WERI-Rb-1 (cell line): ENCODE measurements around the gene POU2AF1.

Experiments
- DNase-seq: peaks from one replicate; pipeline ENCODE4 v3.0.0-alpha.2; 2020
- H3K27ac ChIP-seq: fragments of 250-450 bp; sonication (Bioruptor Pico); 2 replicates; pipeline ENCODE4 v1.5.1; 2020; ENCODE audit warnings: mild to moderate bottlenecking, moderate library complexity
- H3K27me3 ChIP-seq: fragments of 250-450 bp; sonication (Bioruptor Pico); 2 replicates; pipeline ENCODE4 v1.5.1; 2021; ENCODE audit warnings: mild to moderate bottlenecking, low read depth, moderate library complexity; ENCODE audit not compliant: insufficient read depth, severe bottlenecking
- H3K36me3 ChIP-seq: fragments of 250-450 bp; sonication (Bioruptor Pico); 2 replicates; pipeline ENCODE4 v1.5.1; 2020; ENCODE audit warnings: mild to moderate bottlenecking, moderate library complexity
- H3K4me3 ChIP-seq: 2 replicates; pipeline ENCODE4 v1.5.1; 2011; ENCODE audit warnings: low read depth, mild to moderate bottlenecking, control low read depth, low read length
- H3K9me3 ChIP-seq: fragments of 250-450 bp; sonication (Bioruptor Pico); 2 replicates; pipeline ENCODE4 v1.5.1; 2021; ENCODE audit warnings: mild to moderate bottlenecking, moderate library complexity; ENCODE audit not compliant: severe bottlenecking
- CTCF ChIP-seq: IDR thresholded peaks from 2 replicates; pipeline ENCODE4 v1.5.1; 2011; ENCODE audit warnings: low read depth, mild to moderate bottlenecking, control low read depth, inconsistent platforms, low read length

Gene POU2AF1

GRCh38 chr11:111358038-111359001 is 20.8 kb downstream of the POU2AF1 start:
- TF ChIP-seq CTCF = no peak
- H3K36me3 ChIP-seq = no peaks in the 10 kb centered on the region
- H3K4me3 ChIP-seq = no peak overlapping the region
- no peak for DNase-seq
- H3K27me3 ChIP-seq = no peaks in the 10 kb centered on the region
- no peak overlapping the region for H3K27ac ChIP-seq
- no peaks in the 10 kb centered on the region for H3K9me3 ChIP-seq

- H3K4me3 ChIP-seq = no peak overlapping the region
- H3K27me3 ChIP-seq = no peaks in the 10 kb centered on the region
- no peak for DNase-seq
- H3K9me3 ChIP-seq = no peaks in the 10 kb centered on the region
- H3K27ac ChIP-seq = no peak overlapping the region
- peak; percentile 18; the same call in 1 of the 2 replicates for TF ChIP-seq CTCF
- no peaks in the 10 kb centered on the region for H3K36me3 ChIP-seq
These were observed 21.7 kb downstream of the POU2AF1 start for GRCh38 chr11:111357150-111358037.

- Histone ChIP-seq H3K9me3 (no peaks in the 10 kb centered on the region), H3K27me3 (no peaks in the 10 kb centered on the region), H3K4me3 (no peak overlapping the region), H3K36me3 (no peaks in the 10 kb centered on the region), H3K27ac (no peak overlapping the region)
- TF ChIP-seq CTCF = no peak
- DNase-seq = no peak
These were observed 22.4 kb downstream of the POU2AF1 start for GRCh38 chr11:111356660-111357048.

GRCh38 chr11:111355956-111356659 is 23.0 kb downstream of the POU2AF1 start:
- H3K36me3 ChIP-seq = no peaks in the 10 kb centered on the region
- H3K27me3 ChIP-seq = no peaks in the 10 kb centered on the region
- H3K4me3 ChIP-seq = no peak overlapping the region
- DNase-seq = no peak
- no peak overlapping the region for H3K27ac ChIP-seq
- H3K9me3 ChIP-seq = no peaks in the 10 kb centered on the region
- no peak for TF ChIP-seq CTCF

GRCh38 chr11:111355101-111355500 is 24.0 kb downstream of the POU2AF1 start:
- no peak for TF ChIP-seq CTCF
- no peak overlapping the region for H3K27ac ChIP-seq
- no peaks in the 10 kb centered on the region for H3K9me3 ChIP-seq
- H3K27me3 ChIP-seq = no peaks in the 10 kb centered on the region
- no peaks in the 10 kb centered on the region for H3K36me3 ChIP-seq
- no peak for DNase-seq
- no peak overlapping the region for H3K4me3 ChIP-seq
